ENCODE data around the gene CALHM1.

GRCh38 chr10:103499881-103500280 is 41.2 kb upstream of the CALHM1 start:
- no peak for TF ChIP-seq CTCF (IDR thresholded peaks at IDR 0.05)
- TF ChIP-seq POLR2A (IDR thresholded peaks at IDR 0.05), result no peak

Data from lower leg skin (tissue), 3 donors.